GM21576 (cell line): ENCODE results near the gene PALMD.

Experiments
- ATAC-seq: cut with Tn5 transposase; IDR thresholded peaks from one replicate; pipeline ENCODE4 v1.9.1; 2021; ENCODE audit warnings: mild to moderate bottlenecking, moderate library complexity; ENCODE audit not compliant: unreplicated experiment

The PALMD gene

DNA sequence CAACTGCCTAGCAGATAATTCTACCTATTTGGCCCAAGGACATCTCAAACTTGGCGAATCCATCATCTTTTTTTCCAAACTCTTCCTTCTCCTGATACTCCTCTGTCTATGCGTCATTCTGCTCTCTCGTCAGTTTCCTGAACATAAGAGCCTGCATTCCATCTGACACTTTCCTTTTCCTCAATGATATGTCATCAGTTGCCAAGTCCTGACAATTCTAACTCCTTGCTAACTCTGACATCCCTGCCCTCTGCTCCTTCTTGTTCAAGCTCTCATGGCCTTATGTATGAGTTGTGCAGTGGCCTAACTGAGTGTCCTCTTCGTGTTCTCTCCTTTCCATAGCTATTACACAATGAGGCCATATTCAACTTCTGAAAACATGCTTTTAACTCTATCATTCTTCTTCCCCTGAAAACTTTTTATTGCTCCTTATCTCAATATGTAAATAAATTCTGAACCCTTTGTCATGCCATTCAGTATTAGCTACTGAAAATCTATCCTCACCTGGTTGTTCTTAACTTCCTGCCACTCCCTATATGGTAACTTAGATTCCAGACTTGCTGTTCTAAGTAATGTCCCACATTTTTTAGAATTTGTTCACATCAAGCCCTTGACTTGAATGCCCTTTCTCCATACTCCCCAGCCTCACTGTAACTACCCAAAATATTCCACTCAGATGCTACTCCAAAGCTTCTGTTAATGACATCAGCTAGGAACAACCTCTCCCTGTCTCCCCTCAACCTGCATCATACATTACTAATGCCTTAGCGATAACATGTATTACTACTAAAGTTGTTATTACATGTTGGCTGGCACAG lies 11.5 kb downstream of the PALMD start:
- ATAC-seq = no peak

DNA sequence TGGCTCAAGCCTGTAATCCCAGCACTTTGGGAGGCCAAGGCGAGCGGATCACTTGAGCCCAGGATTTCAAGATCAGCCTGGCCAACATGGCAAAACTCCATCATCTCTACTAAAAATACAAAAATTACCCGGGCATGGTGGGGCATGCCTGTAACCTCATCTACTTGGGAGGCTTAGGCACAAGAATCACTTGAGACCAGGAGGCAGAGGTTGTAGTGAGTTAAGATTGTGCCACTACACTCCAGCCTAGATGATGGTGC lies 12.0 kb downstream of the PALMD start:
- no peak for ATAC-seq

DNA sequence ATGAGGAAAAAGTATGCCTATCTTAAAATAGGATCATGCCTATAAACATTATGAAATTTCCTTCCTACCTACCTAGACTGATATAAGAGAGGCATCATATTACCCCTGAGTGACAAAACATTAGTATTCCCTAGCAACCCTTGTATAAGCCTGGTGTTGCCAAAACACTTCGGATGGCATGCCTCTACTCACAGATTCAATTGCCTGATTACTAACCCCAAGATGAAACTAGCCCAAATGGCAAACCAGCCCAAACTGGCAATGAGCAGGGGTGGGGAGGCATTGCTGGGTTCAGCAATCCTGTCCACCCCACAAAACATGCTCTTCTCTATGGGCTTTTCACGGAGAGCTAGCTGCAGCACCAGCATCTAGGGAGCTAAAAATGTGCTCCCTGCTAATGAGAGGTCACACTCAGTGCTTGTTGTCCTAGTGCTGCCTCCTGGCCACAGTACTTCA lies 13.9 kb downstream of the PALMD start:
- ATAC-seq = no peak

DNA sequence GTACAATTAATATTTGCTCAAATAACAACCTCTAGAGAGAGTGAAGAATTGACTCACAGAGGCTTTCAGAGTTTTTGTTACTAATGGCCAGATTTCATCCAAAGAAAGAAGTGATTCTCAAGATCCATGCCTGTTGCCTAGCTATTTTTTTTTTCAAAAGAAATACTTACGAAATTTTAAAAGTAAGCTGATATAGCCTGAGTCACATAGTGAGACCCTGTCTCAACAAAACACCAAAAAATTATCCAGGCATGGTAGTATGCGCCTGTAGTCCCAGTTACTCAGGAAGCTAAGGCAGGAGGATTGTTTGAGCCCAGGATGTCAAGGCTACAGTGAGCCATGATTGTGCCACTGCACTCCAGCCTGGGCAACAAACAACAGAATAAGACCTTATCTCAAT lies 14.6 kb downstream of the PALMD start:
- ATAC-seq = no peak

DNA sequence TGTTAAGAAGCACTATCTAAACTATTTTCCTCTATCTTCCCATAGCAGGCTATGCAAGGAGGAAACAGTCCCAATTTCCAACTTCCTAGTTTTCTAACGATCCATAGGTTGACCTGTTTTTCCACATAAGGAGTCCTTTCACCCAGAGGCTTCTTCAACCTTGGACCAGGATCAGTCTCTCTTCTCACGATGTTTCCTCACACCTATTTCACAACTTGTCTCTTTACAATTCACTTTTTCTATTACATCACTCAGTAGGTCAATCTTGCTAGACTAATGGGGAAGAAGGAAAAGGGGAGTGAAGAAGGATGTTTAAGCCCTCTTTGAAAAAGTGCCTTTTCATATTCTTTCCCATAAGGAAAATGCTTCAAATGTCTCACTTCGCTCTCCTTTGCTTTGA lies 15.9 kb downstream of the PALMD start:
- no peak for ATAC-seq

DNA sequence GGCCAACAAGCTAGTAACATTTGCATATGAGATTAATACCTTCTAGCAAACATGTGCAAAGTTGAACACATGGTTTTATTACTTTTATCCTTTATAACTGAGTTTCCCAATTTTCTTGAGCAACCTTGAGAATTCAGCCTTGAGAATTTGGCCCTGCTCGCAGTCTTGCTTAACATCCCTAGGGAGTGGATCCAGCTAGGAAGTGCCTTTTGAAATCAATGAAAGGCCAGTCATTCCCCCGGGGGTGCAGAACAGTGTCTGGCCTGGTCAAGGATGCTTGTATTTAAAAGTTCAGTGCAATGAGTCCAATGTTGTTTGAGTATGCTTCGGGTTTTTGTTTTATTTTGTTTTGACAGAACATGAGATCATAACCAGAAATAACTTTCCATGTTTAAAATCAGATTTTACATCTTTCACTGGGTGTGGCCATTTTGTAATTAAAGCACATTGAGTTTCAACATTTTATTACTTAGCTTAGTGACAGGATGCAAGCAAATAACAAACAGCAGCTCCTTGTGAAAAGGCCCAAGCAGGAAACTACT lies 16.7 kb downstream of the PALMD start:
- no peak for ATAC-seq

DNA sequence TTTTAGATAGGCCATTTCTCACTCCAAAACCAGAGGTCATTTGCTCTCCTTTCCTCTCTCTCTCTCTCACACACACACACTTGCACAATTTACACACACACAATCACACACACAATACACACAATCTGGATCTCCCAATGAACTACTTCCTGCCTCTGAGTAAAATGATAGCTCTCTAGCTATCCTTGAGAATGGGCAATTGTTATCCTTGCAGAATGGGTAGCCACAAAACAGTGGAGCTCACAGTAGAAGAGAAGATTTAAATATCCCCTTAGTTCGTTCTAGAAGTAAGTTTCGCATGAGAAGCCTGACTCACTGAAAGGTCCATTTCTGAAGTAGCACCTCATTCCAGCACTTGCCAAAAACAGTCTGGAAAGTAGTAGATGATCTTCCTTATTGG lies 17.6 kb downstream of the PALMD start:
- ATAC-seq = no peak

DNA sequence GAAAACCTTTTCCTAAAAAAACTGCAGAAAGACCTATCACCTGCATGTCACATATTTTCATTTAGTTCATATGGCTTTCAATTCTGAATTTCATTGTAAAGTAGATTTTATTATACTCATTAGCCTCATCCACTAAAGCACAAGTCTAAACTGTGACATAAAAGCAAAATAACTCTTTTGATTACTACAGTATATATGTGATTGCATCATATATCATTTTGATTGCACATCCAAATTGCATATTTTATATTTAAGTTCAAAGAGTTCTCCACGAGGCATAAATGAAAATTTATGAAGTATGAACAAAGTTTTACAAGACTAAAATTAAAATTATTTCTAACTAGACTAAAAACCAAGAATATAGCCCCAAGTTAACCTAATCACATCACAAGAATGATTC lies 19.3 kb downstream of the PALMD start:
- no peak for ATAC-seq

DNA sequence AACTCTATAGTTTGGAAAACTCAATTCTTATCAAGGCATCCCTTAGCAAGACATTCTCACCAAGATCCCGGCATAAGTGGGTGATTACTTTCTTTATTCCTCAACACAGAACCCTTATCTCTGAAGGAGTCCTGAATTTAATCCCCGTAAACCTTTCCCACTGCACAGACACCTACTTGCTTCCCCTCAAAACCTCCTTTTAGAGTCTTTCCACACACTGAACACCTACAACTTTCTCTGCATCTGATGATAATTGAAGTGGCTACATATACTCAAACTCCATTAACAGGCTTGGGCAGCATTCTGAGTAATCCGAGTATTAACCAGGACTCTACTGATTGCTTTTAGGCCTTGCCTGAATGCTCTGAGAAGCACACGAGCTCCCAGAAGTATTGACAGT lies 23.5 kb downstream of the PALMD start:
- ATAC-seq = no peak

DNA sequence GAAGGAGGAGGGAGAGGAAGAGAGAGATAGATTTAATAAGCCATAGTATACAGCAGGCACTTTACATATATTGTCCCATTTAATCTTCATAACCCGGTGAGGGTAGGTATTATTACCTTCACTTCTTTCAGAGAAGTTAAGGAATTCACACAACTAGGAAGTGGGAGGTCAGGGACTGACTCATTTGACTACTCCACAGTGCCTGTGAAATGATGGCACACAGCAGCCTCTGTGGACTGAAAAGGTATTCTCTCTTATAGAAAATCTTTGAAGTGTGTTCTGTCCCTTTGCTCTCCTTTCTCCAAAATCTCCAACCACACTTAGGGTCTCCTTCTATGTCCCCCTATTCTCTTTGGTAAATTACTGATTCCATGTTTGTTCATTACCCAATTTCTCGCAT lies 23.9 kb downstream of the PALMD start:
- ATAC-seq = no peak

DNA sequence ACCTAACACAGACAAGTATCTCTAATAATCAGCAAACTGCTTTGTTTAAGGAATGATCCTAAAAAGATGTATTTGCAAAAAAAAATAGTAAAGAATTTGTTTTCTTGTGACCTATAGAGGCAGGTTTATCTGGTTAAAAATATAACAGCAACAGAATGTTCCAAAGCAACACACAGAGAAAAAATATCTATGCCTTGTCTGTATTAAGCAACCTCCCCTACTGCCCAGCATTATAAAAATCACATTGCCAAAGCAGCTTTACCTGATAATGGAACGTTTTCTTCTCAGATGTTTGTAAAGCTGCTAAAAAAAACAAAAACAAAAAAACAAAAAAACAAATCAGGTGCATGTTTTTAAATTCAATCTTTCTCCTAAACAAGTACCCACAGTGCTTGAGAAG lies 24.7 kb downstream of the PALMD start:
- ATAC-seq = no peak

DNA sequence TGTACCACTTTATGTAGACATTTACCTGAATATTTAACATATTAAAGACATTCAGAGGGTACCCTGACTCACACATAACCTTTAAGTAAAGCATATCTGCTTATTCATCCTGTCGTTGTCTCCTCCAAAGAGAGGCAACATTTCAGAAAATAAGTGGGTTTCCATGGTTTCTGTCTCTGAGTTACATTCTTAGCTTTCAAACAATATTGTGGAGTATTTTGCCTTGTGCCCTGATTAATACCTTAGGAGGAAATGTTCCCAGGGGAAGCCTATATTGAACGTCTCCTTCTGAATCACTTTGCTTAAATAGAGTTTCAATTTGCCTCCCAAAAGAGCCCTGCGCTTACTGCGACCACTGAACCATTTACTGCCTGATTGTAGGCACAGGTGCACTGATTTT lies 26.1 kb downstream of the PALMD start:
- no peak for ATAC-seq

DNA sequence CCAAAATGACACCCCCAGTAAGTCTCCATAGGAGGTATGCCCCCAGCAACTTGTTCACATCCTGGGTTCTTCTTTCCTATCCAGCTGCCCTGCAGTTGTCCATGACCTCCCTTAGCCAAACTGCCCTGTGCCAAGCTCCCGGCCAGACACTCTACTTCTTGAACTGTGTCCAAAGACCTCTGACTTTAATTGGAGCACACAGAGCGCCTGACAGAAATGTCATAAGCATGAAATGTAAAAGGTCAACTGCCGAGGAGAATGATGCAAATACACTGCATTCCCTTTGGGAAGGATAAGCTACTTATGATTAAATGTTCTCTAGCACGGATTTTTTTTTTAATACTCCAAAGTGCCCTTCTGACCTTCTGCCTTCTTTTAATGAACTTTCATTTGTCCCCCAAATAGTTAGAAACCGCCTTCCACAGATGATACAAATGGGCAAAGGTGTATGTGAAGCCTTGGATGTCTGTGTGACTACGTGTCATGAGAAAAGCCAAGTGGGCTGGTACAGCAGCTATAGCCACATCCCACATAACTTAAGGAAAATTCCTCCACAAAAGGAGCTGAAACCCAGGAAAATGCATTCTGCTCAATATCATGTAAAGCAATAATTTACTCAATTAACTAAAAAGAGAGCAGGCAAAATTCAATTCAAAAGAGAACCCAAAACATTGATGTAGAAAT lies 26.8 kb downstream of the PALMD start:
- no peak for ATAC-seq

DNA sequence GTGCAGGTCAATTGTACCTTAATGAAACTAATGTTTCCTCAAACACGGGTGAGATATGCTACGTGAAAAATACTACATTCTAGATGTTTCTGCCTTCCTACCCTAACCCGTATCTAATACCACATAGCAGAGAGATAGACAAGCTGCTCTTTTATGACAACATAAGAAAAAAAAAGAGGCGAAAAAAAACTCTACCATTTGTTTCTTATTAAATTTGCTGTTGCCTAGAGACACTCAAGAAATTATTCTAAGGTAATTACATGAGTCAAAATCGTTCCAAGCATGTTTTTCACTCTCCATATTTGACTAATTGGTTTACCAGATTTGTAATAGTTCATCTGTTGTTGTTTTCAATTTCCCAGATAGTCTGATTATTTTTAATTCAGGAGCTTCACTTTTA lies 27.4 kb downstream of the PALMD start:
- ATAC-seq = no peak

DNA sequence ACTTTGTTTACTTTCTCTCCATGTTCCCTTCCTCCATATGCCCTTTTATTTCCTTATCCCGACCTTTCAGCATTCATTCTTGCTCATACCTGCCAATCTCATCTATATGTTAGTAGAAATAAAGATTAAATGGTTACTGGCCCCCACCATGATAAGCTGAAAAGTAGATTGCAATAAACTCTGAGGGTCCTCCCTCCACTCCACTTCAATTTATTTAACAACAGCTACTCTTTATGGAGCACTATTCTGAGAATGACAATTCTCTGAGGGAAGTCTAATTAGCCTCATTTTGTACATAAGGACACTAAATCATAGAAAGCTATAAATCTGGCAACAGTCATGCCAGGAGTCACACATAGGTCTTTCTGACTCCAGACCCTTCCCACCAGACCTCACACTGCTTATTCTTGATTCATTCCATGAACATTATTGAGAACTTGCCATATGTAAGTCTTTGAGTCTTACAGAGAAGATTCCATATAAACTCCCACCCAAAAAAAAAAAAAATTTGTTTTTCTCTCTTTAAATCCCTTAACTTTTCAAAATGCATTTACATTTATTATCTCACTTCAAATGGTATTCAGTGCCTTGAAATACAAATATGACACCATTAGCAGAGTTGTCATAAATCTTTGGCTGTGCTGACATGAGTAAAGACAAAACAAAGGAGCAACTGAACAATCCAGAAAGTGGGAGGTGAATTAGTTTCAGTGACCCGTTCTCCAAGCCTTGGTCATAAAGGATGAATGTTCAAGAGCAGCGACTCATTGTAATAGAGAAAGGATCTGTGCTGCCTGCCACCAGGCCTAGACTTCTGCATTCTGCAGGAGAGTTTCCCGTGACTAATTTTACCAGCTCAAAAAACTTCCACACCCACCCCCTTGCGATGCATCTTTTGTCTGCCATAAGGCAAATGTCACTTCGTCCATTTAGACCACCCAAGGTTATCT lies 28.5 kb downstream of the PALMD start:
- no peak for ATAC-seq

DNA sequence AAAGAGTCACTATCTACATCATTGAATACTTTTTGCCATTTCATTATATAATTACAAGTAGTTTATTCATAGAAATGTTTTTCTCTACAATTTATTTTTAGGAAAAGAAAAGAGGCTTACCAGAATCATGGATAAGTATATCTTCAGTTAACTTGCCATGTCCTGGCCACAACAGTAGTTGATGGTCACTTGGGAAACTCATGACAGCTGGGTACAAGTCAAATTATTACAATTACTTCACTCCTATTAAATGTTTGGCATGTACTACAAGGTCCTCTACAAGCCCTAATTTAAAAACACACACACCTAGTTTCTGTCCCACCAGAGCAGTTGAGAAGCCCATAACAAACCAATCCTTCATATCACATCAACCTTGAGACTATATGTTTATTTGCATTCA lies 29.4 kb downstream of the PALMD start:
- no peak for ATAC-seq

DNA sequence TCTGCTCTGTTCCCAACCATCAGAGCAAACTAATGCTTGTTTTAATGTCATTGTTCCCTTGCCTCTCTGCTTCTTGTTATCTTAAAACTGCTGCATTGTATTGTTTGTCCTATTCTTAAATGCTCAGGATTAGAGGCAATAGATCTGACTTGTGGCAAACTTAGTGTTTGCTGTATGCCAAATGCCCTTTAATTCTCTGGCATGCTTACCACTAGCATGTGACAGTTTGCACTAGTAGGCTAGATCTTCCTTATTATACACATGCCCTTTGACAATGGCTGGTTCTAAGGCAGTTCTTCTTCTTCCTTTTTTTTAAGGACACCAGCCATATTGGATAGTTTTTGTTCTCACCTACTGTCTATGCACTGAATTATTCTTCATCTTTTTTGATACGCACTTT lies 30.1 kb downstream of the PALMD start:
- no peak for ATAC-seq

DNA sequence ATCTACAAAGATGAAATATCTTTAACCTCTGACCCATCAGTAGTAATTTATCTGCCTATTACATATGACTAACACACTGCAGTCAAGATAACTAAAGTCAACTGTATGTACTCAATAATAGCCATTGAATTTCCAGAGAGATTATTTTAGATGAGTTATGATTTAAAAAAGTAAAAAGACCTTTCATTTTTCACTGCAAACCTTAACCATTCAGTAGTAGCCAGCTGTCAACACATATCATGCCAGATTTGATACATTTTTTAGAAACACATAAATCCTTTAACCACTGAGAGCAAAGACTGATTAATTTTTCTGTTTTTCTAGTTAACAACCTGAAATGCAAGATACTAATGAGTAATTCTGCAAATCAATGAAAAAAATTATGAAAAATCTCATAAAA lies 31.0 kb downstream of the PALMD start:
- no peak for ATAC-seq

DNA sequence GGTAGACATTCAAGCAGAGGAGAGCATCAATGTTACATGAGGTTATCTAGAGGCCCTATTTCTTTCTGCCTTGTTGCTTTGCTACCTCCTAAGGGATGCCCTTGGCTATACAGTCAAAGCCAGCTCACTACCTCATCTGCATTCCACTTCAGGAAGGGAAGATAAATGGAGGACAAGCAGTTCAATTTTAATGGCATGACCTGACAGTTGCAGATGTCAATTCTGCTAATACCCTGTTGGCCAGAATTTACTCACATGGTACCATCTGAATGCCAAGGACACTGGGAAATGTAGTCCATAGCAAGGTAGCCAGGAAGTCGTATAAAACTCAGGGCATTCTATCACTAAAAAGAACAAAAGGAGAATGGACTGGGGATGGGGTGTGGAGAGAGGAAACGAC lies 31.5 kb downstream of the PALMD start:
- ATAC-seq = no peak

DNA sequence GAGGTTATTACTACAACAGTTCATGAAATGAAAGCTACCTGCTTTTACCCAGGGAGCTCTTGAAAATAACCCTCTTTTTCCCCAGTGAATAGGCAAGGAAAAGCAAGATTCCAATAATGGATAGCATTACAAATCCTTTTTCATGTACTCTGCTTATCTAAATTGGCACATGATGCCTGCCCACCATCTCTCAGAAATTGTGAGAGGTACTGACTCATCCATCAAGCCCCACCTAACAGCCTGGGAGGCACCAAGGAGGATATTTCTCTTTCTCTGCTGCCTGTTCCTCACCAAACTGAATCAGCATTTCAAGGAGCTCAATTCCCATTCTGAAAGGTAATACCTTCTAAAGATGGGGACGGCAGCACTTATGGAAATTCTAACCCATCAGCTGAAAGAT lies 34.4 kb downstream of the PALMD start:
- no peak for ATAC-seq

DNA sequence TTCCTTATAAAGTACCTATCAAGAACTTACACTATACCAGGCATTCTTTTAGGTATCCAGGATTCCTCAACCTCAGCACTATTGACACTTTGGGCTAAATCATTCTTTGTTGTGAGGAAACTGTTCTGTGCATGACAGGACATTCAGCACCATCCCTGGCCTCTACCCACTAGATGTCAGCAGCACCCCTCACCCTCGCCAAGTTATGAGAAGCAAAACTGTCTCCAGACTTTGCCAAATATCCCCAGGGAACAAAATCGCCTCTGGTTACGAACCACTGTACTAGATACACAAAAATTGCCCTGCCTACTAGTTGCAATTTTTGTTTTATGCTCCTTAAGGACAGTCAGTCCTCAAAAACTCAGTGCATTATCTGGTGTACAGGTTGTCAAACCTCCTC lies 35.7 kb downstream of the PALMD start:
- ATAC-seq = no peak
